CD4-positive, CD25-positive, alpha-beta regulatory T cell (primary cell): Measurements from ENCODE around the gene CEBPG. TPM values are rescaled to one million over a fixed set of nuclear protein-coding genes. Genes with fewer than 3 reads are reported as not detected.

Source experiments
- ATAC-seq, 2 donors: fragments of 150-1000 bp; cut with Tn5 transposase; one replicate each; pipeline ENCODE4 v1.10.0; 2021; ENCODE audit warnings: low read depth in 2 of 2, moderate number of reproducible peaks in 2 of 2, moderate library complexity in 1 of 2
- DNase-seq, 3 donors: peaks; one replicate each; pipeline versions ENCODE4 v3.0.0 to v3.0.0-alpha.2; 2012 to 2022; ENCODE audit warnings: mixed read lengths in 1 of 3
- H3K27ac ChIP-seq: one replicate; pipeline ENCODE4 v1.7.0; 2013; ENCODE audit warnings: mild to moderate bottlenecking, low read length; ENCODE audit not compliant: insufficient read depth, poor library complexity, severe bottlenecking
- H3K27me3 ChIP-seq: one replicate; pipeline ENCODE4 v1.7.0; 2013; ENCODE audit warnings: low read length; ENCODE audit not compliant: control insufficient read depth, insufficient read depth
- H3K36me3 ChIP-seq: one replicate; pipeline ENCODE4 v1.7.0; 2013; ENCODE audit warnings: mild to moderate bottlenecking, low read length, moderate library complexity; ENCODE audit not compliant: control insufficient read depth, insufficient read depth
- H3K4me1 ChIP-seq: 2 replicates; pipeline ENCODE4 v1.7.0; 2013; ENCODE audit warnings: mild to moderate bottlenecking, low read length; ENCODE audit not compliant: insufficient read depth, control insufficient read depth, poor library complexity, severe bottlenecking
- H3K4me3 ChIP-seq: one replicate; pipeline ENCODE4 v1.7.0; 2013; ENCODE audit warnings: low read depth, mild to moderate bottlenecking, low read length, moderate library complexity
- H3K9me3 ChIP-seq, 2 experiments: 1 replicate in 1 of 2; 2 replicates in 1 of 2; pipeline ENCODE4 v1.7.0; 2013; ENCODE audit warnings: low read length in 2 of 2, mild to moderate bottlenecking in 1 of 2, moderate library complexity in 1 of 2; ENCODE audit not compliant: control insufficient read depth in 2 of 2
- H3K27ac Mint-ChIP-seq, 3 donors: one replicate each; pipeline ENCODE4 v1.8.0; 2020 to 2022; ENCODE audit warnings: mild to moderate bottlenecking in 3 of 3, mixed read lengths in 3 of 3, moderate library complexity in 2 of 3
- H3K27me3 Mint-ChIP-seq: one replicate; pipeline ENCODE4 v1.8.0; 2022; ENCODE audit warnings: mild to moderate bottlenecking, mixed read lengths
- H3K36me3 Mint-ChIP-seq: one replicate; pipeline ENCODE4 v1.8.0; 2020; ENCODE audit warnings: mixed read lengths
- H3K4me1 Mint-ChIP-seq, 4 donors: one replicate each; pipeline ENCODE4 v1.8.0; 2020 to 2022; ENCODE audit warnings: mixed read lengths in 4 of 4, mild to moderate bottlenecking in 1 of 4
- H3K4me3 Mint-ChIP-seq, 4 donors: one replicate each; pipeline ENCODE4 v1.8.0; 2020 to 2022; ENCODE audit warnings: mild to moderate bottlenecking in 4 of 4, mixed read lengths in 4 of 4, moderate library complexity in 3 of 4
- H3K9me3 Mint-ChIP-seq, 7 donors: one replicate each; pipeline ENCODE4 v1.8.0; 2020 to 2022; ENCODE audit warnings: mixed read lengths in 7 of 7, mild to moderate bottlenecking in 3 of 7, moderate library complexity in 2 of 7
- polyA plus RNA-seq, 4 donors: library from polyadenylated mRNA; unstranded; fragments of 300-500 nt; fragmentation: Illumina TruSeq; gene quantifications; one replicate each; pipeline ENCODE4 v1.2.3, GENCODE V29; 2021
- total RNA-seq: library from RNA; stranded (reverse); gene quantifications from one replicate; pipeline ENCODE4 v1.2.3, GENCODE V29; 2022

The CEBPG gene
- total and polyA plus RNA-seq, 5 donors from 2014 or later = 10.5 to 19.9 (median 14.1) TPM

- H3K36me3 ChIP-seq = no peaks in the 10 kb centered on the region
- Mint-ChIP-seq H3K36me3 (no peaks in the 10 kb centered on the region), H3K9me3 (no peaks in the 10 kb centered on the region), H3K27ac (peak overlapping the region in 1 of 3 donors; percentile 62), H3K27me3 (no peaks in the 10 kb centered on the region), H3K4me3 (no peak overlapping the region), H3K4me1 (no peaks in the 10 kb centered on the region)
- no peak overlapping the region for H3K4me3 ChIP-seq
- H3K27ac ChIP-seq = no peak overlapping the region
- ATAC-seq (no peak), DNase-seq (no peak)
- H3K27me3 ChIP-seq = no peaks in the 10 kb centered on the region
- no peaks in the 10 kb centered on the region for H3K4me1 ChIP-seq
- H3K9me3 ChIP-seq = no peaks in the 10 kb centered on the region
Measured at GRCh38 chr19:33400856-33401682, 27.6 kb downstream of the CEBPG start.

GRCh38 chr19:33401683-33402420 lies 28.3 kb downstream of the CEBPG start:
- Mint-ChIP-seq H3K4me1 (peaks cover 0 to 2% (median 0%) of the 10 kb centered on the region in 4 donors), H3K27ac (no peak overlapping the region), H3K9me3 (no peaks in the 10 kb centered on the region), H3K4me3 (no peak overlapping the region), H3K27me3 (no peaks in the 10 kb centered on the region), H3K36me3 (no peaks in the 10 kb centered on the region)
- no peaks in the 10 kb centered on the region for H3K4me1 ChIP-seq
- no peaks in the 10 kb centered on the region for H3K9me3 ChIP-seq
- DNase-seq = no peak
- H3K27me3 ChIP-seq = no peaks in the 10 kb centered on the region
- ATAC-seq = no peak
- H3K4me3 ChIP-seq = no peak overlapping the region
- no peaks in the 10 kb centered on the region for H3K36me3 ChIP-seq
- no peak overlapping the region for H3K27ac ChIP-seq

GRCh38 chr19:33402421-33403220 lies 29.1 kb downstream of the CEBPG start:
- H3K36me3 ChIP-seq = no peaks in the 10 kb centered on the region
- H3K4me1 ChIP-seq = no peaks in the 10 kb centered on the region
- H3K27me3 ChIP-seq = no peaks in the 10 kb centered on the region
- Mint-ChIP-seq H3K4me3 (no peak overlapping the region), H3K4me1 (peaks cover 0 to 2% (median 0%) of the 10 kb centered on the region in 4 donors), H3K27ac (no peak overlapping the region), H3K9me3 (no peaks in the 10 kb centered on the region), H3K27me3 (no peaks in the 10 kb centered on the region), H3K36me3 (no peaks in the 10 kb centered on the region)
- no peak overlapping the region for H3K27ac ChIP-seq
- H3K9me3 ChIP-seq = no peaks in the 10 kb centered on the region
- H3K4me3 ChIP-seq = no peak overlapping the region
- no peak for ATAC-seq
- no peak for DNase-seq

- H3K4me3 Mint-ChIP-seq = no peak overlapping the region
- peaks cover 0 to 2% (median 0%) of the 10 kb centered on the region in 4 donors for H3K4me1 Mint-ChIP-seq
- ATAC-seq (no peak), DNase-seq (no peak)
- no peaks in the 10 kb centered on the region for H3K27me3 Mint-ChIP-seq
- no peak overlapping the region for H3K27ac Mint-ChIP-seq
- H3K4me1 ChIP-seq = no peaks in the 10 kb centered on the region
- no peaks in the 10 kb centered on the region for H3K36me3 ChIP-seq
- H3K9me3 ChIP-seq = no peaks in the 10 kb centered on the region
- H3K27me3 ChIP-seq = no peaks in the 10 kb centered on the region
- H3K9me3 Mint-ChIP-seq = no peaks in the 10 kb centered on the region
- H3K36me3 Mint-ChIP-seq = no peaks in the 10 kb centered on the region
- no peak overlapping the region for H3K4me3 ChIP-seq
- no peak overlapping the region for H3K27ac ChIP-seq
Measured at GRCh38 chr19:33403221-33403972, 29.9 kb downstream of the CEBPG start.

- Mint-ChIP-seq H3K27ac (no peak overlapping the region), H3K27me3 (no peaks in the 10 kb centered on the region), H3K4me1 (peaks cover 0 to 2% (median 0%) of the 10 kb centered on the region in 4 donors), H3K9me3 (no peaks in the 10 kb centered on the region), H3K36me3 (no peaks in the 10 kb centered on the region), H3K4me3 (no peak overlapping the region)
- no peaks in the 10 kb centered on the region for H3K9me3 ChIP-seq
- H3K27ac ChIP-seq = no peak overlapping the region
- DNase-seq = no peak
- H3K4me3 ChIP-seq = no peak overlapping the region
- no peaks in the 10 kb centered on the region for H3K36me3 ChIP-seq
- ATAC-seq = no peak
- H3K4me1 ChIP-seq = no peaks in the 10 kb centered on the region
- no peaks in the 10 kb centered on the region for H3K27me3 ChIP-seq
Measured at GRCh38 chr19:33403973-33404304, 30.4 kb downstream of the CEBPG start.

GRCh38 chr19:33404506-33405253 lies 31.2 kb downstream of the CEBPG start:
- Mint-ChIP-seq H3K27ac (no peak overlapping the region), H3K36me3 (no peaks in the 10 kb centered on the region), H3K9me3 (no peaks in the 10 kb centered on the region), H3K4me3 (no peak overlapping the region), H3K4me1 (peaks cover 0 to 2% (median 0%) of the 10 kb centered on the region in 4 donors), H3K27me3 (no peaks in the 10 kb centered on the region)
- no peaks in the 10 kb centered on the region for H3K9me3 ChIP-seq
- H3K4me3 ChIP-seq = no peak overlapping the region
- H3K4me1 ChIP-seq = no peaks in the 10 kb centered on the region
- no peaks in the 10 kb centered on the region for H3K36me3 ChIP-seq
- H3K27me3 ChIP-seq = no peaks in the 10 kb centered on the region
- DNase-seq = no peak
- ATAC-seq = no peak
- H3K27ac ChIP-seq = no peak overlapping the region

- H3K27me3 Mint-ChIP-seq = no peaks in the 10 kb centered on the region
- no peaks in the 10 kb centered on the region for H3K9me3 Mint-ChIP-seq
- no peaks in the 10 kb centered on the region for H3K4me1 ChIP-seq
- no peak overlapping the region for H3K27ac ChIP-seq
- H3K4me1 Mint-ChIP-seq = peaks cover 0 to 2% (median 0%) of the 10 kb centered on the region in 4 donors
- no peak for DNase-seq
- H3K36me3 Mint-ChIP-seq = no peaks in the 10 kb centered on the region
- no peak overlapping the region for H3K27ac Mint-ChIP-seq
- no peaks in the 10 kb centered on the region for H3K27me3 ChIP-seq
- no peak overlapping the region for H3K4me3 ChIP-seq
- H3K36me3 ChIP-seq = no peaks in the 10 kb centered on the region
- H3K4me3 Mint-ChIP-seq = no peak overlapping the region
- H3K9me3 ChIP-seq = no peaks in the 10 kb centered on the region
- no peak for ATAC-seq
Measured at GRCh38 chr19:33405254-33405552, 31.7 kb downstream of the CEBPG start.
